K562 (cell line): ENCODE results near the gene AGFG1. TPM values are rescaled to one million over a fixed set of nuclear protein-coding genes. Genes with fewer than 3 reads are reported as not detected.

Source experiments
- ATF6 ChIP-seq: sonication (generic); formaldehyde crosslinking; IDR thresholded peaks from 2 replicates; pipeline ENCODE4 v1.4.0; 2020; ENCODE audit warnings: mild to moderate bottlenecking, missing genetic modification reagents
- BMI1 ChIP-seq: fragments of 150-350 bp; IDR thresholded peaks from 2 replicates; pipeline ENCODE4 v1.6.1; 2014; ENCODE audit warnings: low read length
- CBX2 ChIP-seq: fragments of 200-600 bp; sonication (generic); IDR thresholded peaks from one replicate; pipeline ENCODE4 v1.6.1; 2012; ENCODE audit warnings: mild to moderate bottlenecking, low read length, inconsistent platforms; ENCODE audit not compliant: insufficient read depth, poor library complexity, severe bottlenecking
- CEBPB ChIP-seq: fragments of 450-650 bp; IDR thresholded peaks from 2 replicates; pipeline ENCODE4 v1.6.1; 2016; ENCODE audit warnings: missing genetic modification characterization, missing compliant biosample characterization
- ETS2 ChIP-seq: IDR thresholded peaks from 2 replicates; pipeline ENCODE4 v1.6.1; 2016; ENCODE audit warnings: borderline replicate concordance, missing genetic modification characterization, mild to moderate bottlenecking, moderate library complexity, missing compliant biosample characterization; ENCODE audit not compliant: poor library complexity, severe bottlenecking
- ETV6 ChIP-seq, 3 experiments: fragments of 150-350 bp in 1 of 3; sonication (generic) in 1 of 3; formaldehyde crosslinking in 1 of 3; IDR thresholded peaks; 2 replicates each; pipeline versions ENCODE4 v1.6.1 to v1.8.0; 2014 to 2022; ENCODE audit warnings: borderline replicate concordance in 2 of 3, low read depth in 2 of 3, antibody characterized with exemption in 1 of 3, low read length in 1 of 3, mild to moderate bottlenecking in 1 of 3, missing genetic modification reagents in 1 of 3
- MGA ChIP-seq: fragments of 450-650 bp; IDR thresholded peaks from 2 replicates; pipeline ENCODE4 v1.6.1; 2016; ENCODE audit warnings: mild to moderate bottlenecking, moderate library complexity
- RHOXF2B ChIP-seq: fragments of 250-450 bp; sonication (Bioruptor Pico); conservative IDR thresholded peaks from 2 replicates; pipeline ENCODE4 v1.5.1; 2021
- STAT5B ChIP-seq: fragments of 250-450 bp; sonication (Bioruptor Pico); IDR thresholded peaks from 2 replicates; pipeline ENCODE4 v1.8.0; 2021; ENCODE audit warnings: mild to moderate bottlenecking, inconsistent platforms
- polyA plus RNA-seq, 8 experiments: library from polyadenylated mRNA; depleted of rRNA in 4 of 8; stranded (reverse) in 5 of 8; unstranded in 3 of 8; fragments of >200 nt; fragmentation: Nextera tagmentation in 2 of 8; fragmentation: Illumina TruSeq in 1 of 8; extraction: Ambion mirVana in 2 of 8; extraction: Trizol in 1 of 8; gene quantifications; 2 replicates each; pipeline versions ENCODE4 v1.2.1 to v1.2.3, GENCODE V29; 2011 to 2014; ENCODE audit warnings: inconsistent platforms in 1 of 8, missing spikeins in 1 of 8
- total RNA-seq, 7 experiments: library from RNA; depleted of rRNA in 6 of 7; stranded (reverse); fragments of >200 nt in 6 of 7; fragmentation: Illumina TruSeq in 2 of 7; extraction: Trizol in 2 of 7; gene quantifications; 2 replicates each; pipeline versions ENCODE4 v1.2.1 to v1.2.3, GENCODE V29; 2011 to 2021; ENCODE audit warnings: low replicate concordance in 1 of 7

The AGFG1 gene
- total and polyA plus RNA-seq, 9 of the 15 experiments (the other 6 are each of a cell fraction or from before 2014, with no cell fraction given), result 11.2 to 97.5 (median 36.0) TPM

- TF ChIP-seq MGA (no peak), CEBPB (tag) (no peak), STAT5B (no peak), ATF6 (CRISPR knock-in tag) (no peak), CBX2 (no peak), ETS2 (tag) (no peak), RHOXF2B (CRISPR knock-in tag) (no peak), ETV6 (IDR thresholded peaks at IDR 0.05; ENCODE audit: borderline replicate concordance in 1 of 2, low read depth in 2 of 2, low read length in 1 of 2) (no peak), ETV6 (CRISPR knock-in tag; IDR thresholded peaks at IDR 0.05; ENCODE audit: borderline replicate concordance) (no peak), BMI1 (no peak)
Observed at GRCh38 chr2:227517724-227518123, 45.8 kb downstream of the AGFG1 start (continued).
